Ascending aorta (tissue), 2 donors: ENCODE measurements around the gene MESP1. TPM values are rescaled to one million over a fixed set of nuclear protein-coding genes. Genes with fewer than 3 reads are reported as not detected.
"Not testable (repeated sequence)": the region's sequence is repeated elsewhere in the genome, so short reads cannot be mapped to it uniquely, and the experiment has no call there.

Source experiments
- DNase-seq, 2 donors: peaks; one replicate each; pipeline ENCODE4 v3.0.0-alpha.2; 2019; ENCODE audit warnings: low spot score in 2 of 2
- H3K27ac ChIP-seq, 2 donors: fragments of 200-600 bp; sonication (generic); one replicate each; pipeline ENCODE4 v1.5.1; 2016 to 2017; ENCODE audit warnings: mild to moderate bottlenecking in 1 of 2
- H3K27me3 ChIP-seq: fragments of 200-600 bp; sonication (generic); one replicate; pipeline ENCODE4 v1.5.1; 2017
- H3K36me3 ChIP-seq, 2 donors: fragments of 200-600 bp; sonication (generic); one replicate each; pipeline ENCODE4 v1.5.1; 2016
- H3K4me1 ChIP-seq, 2 donors: fragments of 200-600 bp; sonication (generic); one replicate each; pipeline ENCODE4 v1.5.1; 2016 to 2017; ENCODE audit warnings: mild to moderate bottlenecking in 1 of 2
- H3K4me3 ChIP-seq, 2 donors: fragments of 200-600 bp; sonication (generic); one replicate each; pipeline ENCODE4 v1.5.1; 2016 to 2017; ENCODE audit warnings: mild to moderate bottlenecking in 1 of 2
- H3K9me3 ChIP-seq, 2 donors: fragments of 200-600 bp; sonication (generic); one replicate each; pipeline ENCODE4 v1.5.1; 2016
- intact Hi-C: fragments of 100-400 bp; cut with DNase I; formaldehyde crosslinking; loops from one replicate; pipeline ENCODE4 v1.15.1; 2023
- total RNA-seq: library from RNA; depleted of rRNA; stranded (reverse); fragments of >200 nt; gene quantifications from one replicate; pipeline ENCODE4 v1.1.0, GENCODE V29; 2016
- TF ChIP-seq, protein P1 (sequence below), 3 experiments: fragments of 200-600 bp in 2 of 3; fragments of 450-650 bp in 1 of 3; sonication (generic) in 2 of 3; IDR thresholded peaks; one replicate each; pipeline ENCODE4 v1.5.1; 2016 to 2019; ENCODE audit warnings: antibody characterized with exemption in 3 of 3, mild to moderate bottlenecking in 1 of 3, moderate library complexity in 1 of 3

MESP1 gene
- total RNA-seq, 1 donor from 2014 or later, result 0.85 TPM

DNA sequence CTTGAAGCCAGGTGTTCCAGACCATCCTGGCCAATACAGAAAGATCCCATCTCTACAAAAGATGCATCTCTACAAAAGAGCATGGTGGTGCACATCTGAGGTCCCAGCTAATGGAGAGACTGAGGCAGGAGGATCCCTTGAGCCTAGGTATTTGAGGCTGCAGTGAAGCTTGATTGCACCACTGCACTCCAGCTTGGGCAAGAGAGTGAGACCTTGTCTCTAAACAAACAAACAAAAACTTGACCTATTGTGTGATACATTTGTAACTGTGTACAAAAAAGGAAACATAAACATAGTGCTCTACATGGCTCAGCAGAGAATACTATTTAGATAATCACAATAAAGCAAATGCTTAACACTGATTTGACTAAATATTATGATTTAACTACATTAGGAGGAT, 44.9 kb upstream of the MESP1 start:
- no peak for DNase-seq
- intact Hi-C loops, result no loop called here

DNA sequence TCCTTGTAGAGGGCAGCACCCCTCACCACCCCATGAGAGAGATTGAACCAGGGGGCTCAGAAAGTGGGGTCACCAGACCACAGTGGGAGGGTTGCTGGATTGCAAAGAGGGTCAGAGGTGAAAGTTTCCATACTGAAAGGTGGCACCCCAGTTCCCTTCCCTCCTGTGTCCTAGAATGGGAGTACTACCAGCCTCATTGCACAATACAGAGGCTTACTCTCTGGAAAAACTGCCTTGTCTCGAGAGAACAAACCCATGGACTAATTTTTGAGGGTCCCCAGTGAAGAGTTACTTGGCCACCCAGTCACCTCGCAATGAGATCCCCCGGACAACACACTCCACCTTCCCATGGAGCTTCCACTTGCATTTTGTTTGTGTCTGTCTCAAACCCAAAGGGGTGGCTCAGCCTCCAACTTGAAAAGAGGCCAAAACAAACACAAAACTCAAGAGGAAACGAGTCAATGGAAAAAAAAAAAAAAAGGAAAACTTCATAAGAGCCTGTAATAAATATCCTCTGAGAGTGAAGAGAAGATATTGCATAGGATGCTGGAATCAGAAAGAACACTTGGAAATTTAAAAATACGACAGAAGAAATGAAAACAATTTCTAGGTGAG, 43.7 kb upstream of the MESP1 start:
- Histone ChIP-seq H3K4me1 (no peaks in the 10 kb centered on the region), H3K27ac (no peak overlapping the region), H3K36me3 (no peaks in the 10 kb centered on the region), H3K27me3 (no peaks in the 10 kb centered on the region), H3K9me3 (peaks cover 0 to 5% of the 10 kb centered on the region in 2 donors), H3K4me3 (no peak overlapping the region)
- DNase-seq, result no peak
- intact Hi-C loops, result no loop called here
- TF ChIP-seq, protein P1, sequence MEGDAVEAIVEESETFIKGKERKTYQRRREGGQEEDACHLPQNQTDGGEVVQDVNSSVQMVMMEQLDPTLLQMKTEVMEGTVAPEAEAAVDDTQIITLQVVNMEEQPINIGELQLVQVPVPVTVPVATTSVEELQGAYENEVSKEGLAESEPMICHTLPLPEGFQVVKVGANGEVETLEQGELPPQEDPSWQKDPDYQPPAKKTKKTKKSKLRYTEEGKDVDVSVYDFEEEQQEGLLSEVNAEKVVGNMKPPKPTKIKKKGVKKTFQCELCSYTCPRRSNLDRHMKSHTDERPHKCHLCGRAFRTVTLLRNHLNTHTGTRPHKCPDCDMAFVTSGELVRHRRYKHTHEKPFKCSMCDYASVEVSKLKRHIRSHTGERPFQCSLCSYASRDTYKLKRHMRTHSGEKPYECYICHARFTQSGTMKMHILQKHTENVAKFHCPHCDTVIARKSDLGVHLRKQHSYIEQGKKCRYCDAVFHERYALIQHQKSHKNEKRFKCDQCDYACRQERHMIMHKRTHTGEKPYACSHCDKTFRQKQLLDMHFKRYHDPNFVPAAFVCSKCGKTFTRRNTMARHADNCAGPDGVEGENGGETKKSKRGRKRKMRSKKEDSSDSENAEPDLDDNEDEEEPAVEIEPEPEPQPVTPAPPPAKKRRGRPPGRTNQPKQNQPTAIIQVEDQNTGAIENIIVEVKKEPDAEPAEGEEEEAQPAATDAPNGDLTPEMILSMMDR (IDR thresholded peaks at IDR 0.05), result no peak

More for the DNA sequence above, 44.9 kb upstream of the MESP1 start:
- H3K27ac ChIP-seq, result no peak overlapping the region
- no peaks in the 10 kb centered on the region for H3K4me1 ChIP-seq
- H3K36me3 ChIP-seq, result no peaks in the 10 kb centered on the region
- TF ChIP-seq, protein P1 (IDR thresholded peaks at IDR 0.05), result no peak
- no peak overlapping the region for H3K4me3 ChIP-seq
- H3K27me3 ChIP-seq, result no peaks in the 10 kb centered on the region
- peaks cover 0 to 5% of the 10 kb centered on the region in 2 donors for H3K9me3 ChIP-seq

DNA sequence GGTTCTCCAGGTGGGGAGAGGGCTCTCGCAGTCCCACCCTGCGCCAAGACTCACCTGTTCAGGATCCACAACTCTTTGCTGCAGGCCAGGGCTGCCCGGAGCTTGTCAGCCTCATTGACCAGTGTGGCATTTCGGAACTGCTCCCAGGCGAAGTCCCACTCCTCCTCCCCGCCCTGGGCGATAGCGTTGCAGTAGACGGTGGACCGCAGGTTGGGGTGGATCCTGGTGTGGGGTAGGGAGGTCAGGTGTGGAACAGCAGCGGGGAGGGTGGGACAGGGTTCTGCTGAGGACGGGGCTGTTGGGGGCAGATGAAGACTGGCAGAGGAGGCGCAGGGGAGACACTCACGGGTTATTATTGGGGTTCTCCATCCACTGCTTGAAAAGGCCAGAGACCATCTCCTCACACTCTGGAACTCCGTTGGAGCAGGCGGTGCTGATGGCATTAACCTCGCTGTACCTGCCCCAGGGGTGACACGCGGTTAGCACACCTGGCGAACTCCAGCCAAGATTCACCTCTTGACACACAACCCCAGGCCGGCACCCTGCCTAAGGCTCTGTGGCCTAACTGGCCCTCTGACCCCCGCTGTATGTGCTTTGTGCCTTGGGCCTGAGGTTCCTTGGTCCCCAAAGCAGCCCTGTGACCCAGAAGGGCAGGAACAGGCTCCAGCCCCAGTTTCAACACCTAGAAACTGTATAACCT, 41.2 kb upstream of the MESP1 start:
- H3K27ac ChIP-seq, result no peak overlapping the region
- no peak overlapping the region for H3K4me3 ChIP-seq
- no peaks in the 10 kb centered on the region for H3K4me1 ChIP-seq
- H3K27me3 ChIP-seq, result no peaks in the 10 kb centered on the region
- H3K9me3 ChIP-seq, result peaks cover 3 to 15% of the 10 kb centered on the region in 2 donors
- intact Hi-C loops, result no loop called here
- no peaks in the 10 kb centered on the region for H3K36me3 ChIP-seq
- DNase-seq, result no peak
- TF ChIP-seq, protein P1 (IDR thresholded peaks at IDR 0.05), result no peak

DNA sequence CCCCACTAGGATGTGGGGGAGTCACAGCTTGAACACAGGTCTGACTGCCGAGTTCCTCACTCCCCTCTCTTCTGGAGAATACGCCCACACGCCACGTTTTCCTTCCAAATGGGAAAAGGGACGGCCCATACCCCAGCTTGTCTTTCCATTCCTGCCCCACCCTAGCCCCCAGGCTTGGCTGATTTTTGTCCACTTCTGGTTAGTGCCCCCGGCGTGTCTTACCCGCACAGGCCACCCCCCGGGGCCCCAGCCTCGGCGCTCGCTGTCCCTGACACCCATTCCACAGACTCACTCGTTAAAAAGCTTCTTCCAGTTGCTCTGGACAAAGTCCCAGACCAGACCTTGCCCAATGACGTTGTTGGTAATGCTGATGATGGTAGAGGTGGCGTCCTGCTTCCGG, 39.6 kb upstream of the MESP1 start:
- Histone ChIP-seq H3K9me3 (peaks cover 3 to 10% of the 10 kb centered on the region in 2 donors), H3K4me1 (no peaks in the 10 kb centered on the region), H3K36me3 (no peaks in the 10 kb centered on the region), H3K4me3 (no peak overlapping the region), H3K27me3 (no peaks in the 10 kb centered on the region), H3K27ac (no peak overlapping the region)
- TF ChIP-seq, protein P1 (IDR thresholded peaks at IDR 0.05), result no peak
- intact Hi-C loops, result no loop called here
- no peak for DNase-seq

DNA sequence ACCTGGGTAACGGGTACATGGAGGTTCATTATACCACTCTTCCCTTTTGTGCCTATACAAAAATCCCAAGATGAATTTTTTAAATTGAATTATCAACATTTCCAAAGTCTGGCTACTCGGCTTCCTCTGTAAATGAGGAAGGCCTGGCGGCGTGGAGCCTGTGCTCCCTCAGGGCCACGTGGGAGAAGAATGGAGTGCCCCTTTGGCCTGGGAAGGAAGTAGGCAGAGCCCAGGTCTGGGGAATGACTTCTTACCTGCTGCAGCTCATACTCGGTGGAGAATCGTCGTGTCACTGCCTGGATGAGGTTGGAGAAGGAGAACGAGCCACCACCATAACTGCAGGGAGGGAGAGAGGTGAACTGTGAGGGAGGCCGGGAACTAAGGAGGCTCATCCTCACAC, 39.2 kb upstream of the MESP1 start:
- Histone ChIP-seq H3K9me3 (peaks cover 3 to 10% of the 10 kb centered on the region in 2 donors), H3K36me3 (no peaks in the 10 kb centered on the region), H3K27me3 (no peaks in the 10 kb centered on the region), H3K4me1 (no peaks in the 10 kb centered on the region), H3K4me3 (no peak overlapping the region), H3K27ac (no peak overlapping the region)
- TF ChIP-seq, protein P1 (IDR thresholded peaks at IDR 0.05), result no peak
- no peak for DNase-seq
- intact Hi-C loops, result no loop called here

DNA sequence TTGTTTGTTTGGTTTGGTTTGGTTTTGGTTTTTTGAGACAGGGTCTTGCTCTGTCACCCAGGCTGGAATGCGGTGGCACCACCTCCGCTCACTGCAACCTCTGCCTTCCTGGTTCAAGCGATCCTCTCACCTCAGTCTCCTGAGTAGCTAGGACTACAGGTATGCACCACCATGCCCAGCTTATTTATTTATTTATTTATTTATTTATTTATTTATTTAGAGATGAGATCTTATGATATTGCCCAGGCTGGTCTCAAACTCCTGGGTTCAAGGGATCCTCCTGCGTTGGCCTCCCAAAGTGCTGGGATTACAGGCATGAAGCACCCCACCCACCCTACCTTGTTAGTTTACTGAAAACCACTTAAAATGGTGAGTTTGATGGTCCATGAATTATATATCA, 37.5 kb upstream of the MESP1 start:
- H3K4me3 ChIP-seq, H3K4me1 ChIP-seq, H3K27ac ChIP-seq, H3K36me3 ChIP-seq, intact Hi-C loops, DNase-seq, H3K27me3 ChIP-seq: not testable (repeated sequence)
- H3K9me3 ChIP-seq, result peaks cover 3 to 10% of the 10 kb centered on the region in 2 donors
